ENCODE data around the gene TCF21.
"Not testable (repeated sequence)": the region's sequence is repeated elsewhere in the genome, so short reads cannot be mapped to it uniquely, and the experiment has no call there.

TCF21 gene

DNA sequence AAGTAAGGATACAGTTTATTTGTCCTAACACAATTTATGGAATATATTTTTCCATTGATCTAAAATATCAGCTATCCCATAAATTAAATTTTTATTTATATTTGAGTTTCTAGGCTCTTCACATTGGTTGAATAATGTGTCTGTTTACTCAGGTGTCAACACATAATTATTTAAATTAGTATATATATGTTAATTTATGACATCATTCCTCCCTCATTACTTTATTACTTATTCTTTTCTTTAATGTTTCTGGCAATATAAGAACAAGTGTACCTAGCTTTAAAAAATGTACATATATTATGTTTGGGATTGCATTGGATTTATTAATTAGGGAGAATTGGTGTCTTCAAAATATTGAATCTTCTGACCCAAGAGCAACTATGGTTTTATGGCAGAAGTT, 31.2 kb upstream of the TCF21 start:
- peaks cover 18 to 29% (median 25%) of the 10 kb centered on the region in 5 donors for H3K27me3 ChIP-seq (ENCODE audit: control insufficient read depth in 5 of 5, insufficient read depth in 4 of 5, low read length in 5 of 5)

DNA sequence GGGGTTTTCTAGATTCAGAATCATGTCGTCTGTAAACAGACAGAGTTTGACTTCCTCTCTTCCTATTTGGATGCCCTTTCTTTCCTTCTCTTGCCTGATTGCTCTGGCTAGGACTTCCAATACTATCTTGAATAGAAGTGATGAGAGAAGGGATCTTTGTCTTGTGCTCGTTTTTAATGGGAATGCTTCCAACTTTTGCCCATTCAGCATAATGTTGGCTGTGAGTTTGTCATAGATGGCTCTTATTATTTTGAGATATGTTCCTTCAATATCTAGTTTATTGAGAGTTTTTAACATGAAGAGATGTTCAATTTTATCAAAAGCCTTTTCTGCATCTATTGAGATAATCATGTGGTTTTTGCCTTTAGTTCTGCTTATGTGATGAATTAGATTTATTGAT, 27.6 kb upstream of the TCF21 start:
- peaks cover 8 to 18% (median 15%) of the 10 kb centered on the region in 5 donors for H3K9me3 ChIP-seq (ENCODE audit: control insufficient read depth in 5 of 5, low read length in 5 of 5)
- H3K27me3 ChIP-seq (ENCODE audit: control insufficient read depth in 5 of 5, insufficient read depth in 4 of 5, low read length in 5 of 5); H3K9ac ChIP-seq (ENCODE audit: low read length in 5 of 5); H3K4me1 ChIP-seq (ENCODE audit: control insufficient read depth in 5 of 5, insufficient read depth in 5 of 5, low read length in 5 of 5); H3K4me3 ChIP-seq (ENCODE audit: low read depth in 1 of 5, low read length in 5 of 5); H3K36me3 ChIP-seq (ENCODE audit: control insufficient read depth in 5 of 5, insufficient read depth in 5 of 5, low read length in 5 of 5); H3K27ac ChIP-seq (ENCODE audit: low read depth, low read length): not testable (repeated sequence)

More for the DNA sequence above, 31.2 kb upstream of the TCF21 start:
- H3K36me3 ChIP-seq (ENCODE audit: control insufficient read depth in 5 of 5, insufficient read depth in 5 of 5, low read length in 5 of 5): no peaks in the 10 kb centered on the region
- no peak overlapping the region for H3K9ac ChIP-seq (ENCODE audit: low read length in 5 of 5)
- H3K27ac ChIP-seq (ENCODE audit: low read depth, low read length): no peak overlapping the region
- no peak overlapping the region for H3K4me3 ChIP-seq (ENCODE audit: low read depth in 1 of 5, low read length in 5 of 5)
- peaks cover 0 to 8% (median 6%) of the 10 kb centered on the region in 5 donors for H3K4me1 ChIP-seq (ENCODE audit: control insufficient read depth in 5 of 5, insufficient read depth in 5 of 5, low read length in 5 of 5)
- H3K9me3 ChIP-seq (ENCODE audit: control insufficient read depth in 5 of 5, low read length in 5 of 5): peaks cover under 1 to 7% (median 5%) of the 10 kb centered on the region in 5 donors

DNA sequence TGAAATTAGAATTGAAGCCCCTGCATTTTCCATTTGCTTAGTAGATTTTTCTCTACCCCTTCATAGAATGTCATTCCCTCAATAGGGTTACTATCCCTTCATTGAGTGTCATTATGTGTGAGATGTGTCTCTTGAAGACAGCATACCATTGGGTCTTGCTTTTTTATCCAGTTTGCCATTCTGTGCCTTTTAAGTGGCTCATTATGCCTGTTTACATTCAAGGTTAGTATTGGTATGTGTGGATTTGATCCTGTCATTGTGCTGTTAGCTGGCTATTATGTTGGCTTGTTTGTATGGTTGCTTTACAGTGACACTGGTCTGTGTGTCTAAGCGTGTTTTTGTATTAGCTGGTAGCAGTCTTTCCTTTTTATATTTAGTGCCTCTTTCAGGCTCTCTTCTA, 25.7 kb upstream of the TCF21 start:
- Histone ChIP-seq H3K9me3 (ENCODE audit: control insufficient read depth in 5 of 5, low read length in 5 of 5) (peaks cover 8 to 18% (median 15%) of the 10 kb centered on the region in 5 donors), H3K9ac (ENCODE audit: low read length in 5 of 5) (no peak overlapping the region), H3K4me3 (ENCODE audit: low read depth in 1 of 5, low read length in 5 of 5) (no peak overlapping the region), H3K27ac (ENCODE audit: low read depth, low read length) (no peak overlapping the region), H3K36me3 (ENCODE audit: control insufficient read depth in 5 of 5, insufficient read depth in 5 of 5, low read length in 5 of 5) (no peaks in the 10 kb centered on the region), H3K27me3 (ENCODE audit: control insufficient read depth in 5 of 5, insufficient read depth in 4 of 5, low read length in 5 of 5) (no peaks in the 10 kb centered on the region), H3K4me1 (ENCODE audit: control insufficient read depth in 5 of 5, insufficient read depth in 5 of 5, low read length in 5 of 5) (peaks cover 0 to 8% (median 4%) of the 10 kb centered on the region in 5 donors)

DNA sequence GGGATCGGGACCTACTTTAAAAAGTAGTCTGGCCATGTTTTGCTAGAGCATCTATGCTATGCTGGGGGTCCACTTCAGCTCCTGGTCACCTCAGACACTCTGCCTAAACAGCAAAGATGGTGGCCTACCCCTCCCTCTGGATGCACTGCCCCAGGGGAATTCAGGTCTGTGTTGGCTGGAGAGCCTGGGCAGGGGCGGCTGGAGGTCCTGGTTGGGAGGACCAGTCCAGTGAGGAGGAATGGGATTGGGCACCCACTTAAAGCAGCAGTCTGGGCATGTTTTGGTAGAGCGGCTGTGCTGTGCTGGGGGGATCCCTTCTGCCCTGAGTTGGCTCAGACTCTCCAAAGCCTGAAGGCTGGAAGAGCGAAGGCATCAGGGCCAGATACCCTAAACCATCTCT, 23.2 kb upstream of the TCF21 start:
- no peak overlapping the region for H3K9ac ChIP-seq (ENCODE audit: low read length in 5 of 5)
- H3K4me3 ChIP-seq (ENCODE audit: low read depth in 1 of 5, low read length in 5 of 5): no peak overlapping the region
- peaks cover 0 to 6% (median 2%) of the 10 kb centered on the region in 5 donors for H3K4me1 ChIP-seq (ENCODE audit: control insufficient read depth in 5 of 5, insufficient read depth in 5 of 5, low read length in 5 of 5)
- no peak overlapping the region for H3K27ac ChIP-seq (ENCODE audit: low read depth, low read length)
- H3K36me3 ChIP-seq (ENCODE audit: control insufficient read depth in 5 of 5, insufficient read depth in 5 of 5, low read length in 5 of 5): no peaks in the 10 kb centered on the region
- H3K9me3 ChIP-seq (ENCODE audit: control insufficient read depth in 5 of 5, low read length in 5 of 5): peaks cover 8 to 18% (median 15%) of the 10 kb centered on the region in 5 donors
- no peaks in the 10 kb centered on the region for H3K27me3 ChIP-seq (ENCODE audit: control insufficient read depth in 5 of 5, insufficient read depth in 4 of 5, low read length in 5 of 5)

DNA sequence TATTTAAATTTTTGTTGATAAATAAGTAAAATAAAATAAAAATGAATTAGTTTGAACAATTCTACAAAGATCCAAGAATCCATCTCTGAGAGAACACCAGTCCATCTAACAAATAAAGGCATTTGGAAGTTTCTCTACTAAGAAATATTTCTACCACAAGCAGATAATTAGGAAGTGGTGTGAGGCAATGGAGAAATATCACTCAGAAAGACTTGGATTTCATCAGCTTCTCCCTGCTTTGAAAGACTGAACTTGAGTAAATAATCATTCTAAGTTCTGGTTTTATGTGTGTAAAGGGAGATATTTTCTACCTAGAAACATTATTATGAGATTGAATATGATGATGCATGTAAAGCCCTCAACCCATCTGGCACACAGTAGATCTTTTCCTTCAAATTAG, 17.8 kb upstream of the TCF21 start:
- H3K27ac ChIP-seq (ENCODE audit: low read depth, low read length): no peak overlapping the region
- H3K27me3 ChIP-seq (ENCODE audit: control insufficient read depth in 5 of 5, insufficient read depth in 4 of 5, low read length in 5 of 5): peaks cover 0 to 2% (median 0%) of the 10 kb centered on the region in 5 donors
- H3K4me3 ChIP-seq (ENCODE audit: low read depth in 1 of 5, low read length in 5 of 5): no peak overlapping the region

DNA sequence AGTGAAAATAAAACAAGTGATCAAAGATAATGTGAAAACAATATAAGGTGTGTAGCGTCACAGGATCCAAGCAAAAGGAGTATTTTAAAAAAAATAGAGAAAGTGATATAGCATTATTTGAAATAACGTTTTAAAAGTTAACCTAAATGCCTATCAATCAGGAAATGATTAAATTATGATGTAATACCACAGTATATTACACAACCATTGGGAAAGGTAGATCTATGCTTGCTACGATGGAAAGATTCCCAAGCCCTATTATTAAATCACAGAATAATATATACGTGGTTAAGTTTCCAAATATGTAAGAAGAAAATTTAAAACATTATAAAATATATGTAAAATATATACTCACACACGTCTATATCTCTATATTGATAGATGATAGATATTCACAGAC, 15.4 kb upstream of the TCF21 start:
- Histone ChIP-seq H3K4me1 (ENCODE audit: control insufficient read depth in 5 of 5, insufficient read depth in 5 of 5, low read length in 5 of 5) (no peaks in the 10 kb centered on the region), H3K27ac (ENCODE audit: low read depth, low read length) (no peak overlapping the region), H3K9me3 (ENCODE audit: control insufficient read depth in 5 of 5, low read length in 5 of 5) (no peaks in the 10 kb centered on the region), H3K9ac (ENCODE audit: low read length in 5 of 5) (no peak overlapping the region), H3K36me3 (ENCODE audit: control insufficient read depth in 5 of 5, insufficient read depth in 5 of 5, low read length in 5 of 5) (no peaks in the 10 kb centered on the region), H3K27me3 (ENCODE audit: control insufficient read depth in 5 of 5, insufficient read depth in 4 of 5, low read length in 5 of 5) (peaks cover 0 to 2% (median 0%) of the 10 kb centered on the region in 5 donors), H3K4me3 (ENCODE audit: low read depth in 1 of 5, low read length in 5 of 5) (no peak overlapping the region)

More for the DNA sequence above, 17.8 kb upstream of the TCF21 start:
- H3K4me1 ChIP-seq (ENCODE audit: control insufficient read depth in 5 of 5, insufficient read depth in 5 of 5, low read length in 5 of 5): no peaks in the 10 kb centered on the region
- no peaks in the 10 kb centered on the region for H3K36me3 ChIP-seq (ENCODE audit: control insufficient read depth in 5 of 5, insufficient read depth in 5 of 5, low read length in 5 of 5)
- no peak overlapping the region for H3K9ac ChIP-seq (ENCODE audit: low read length in 5 of 5)
- H3K9me3 ChIP-seq (ENCODE audit: control insufficient read depth in 5 of 5, low read length in 5 of 5): no peaks in the 10 kb centered on the region

DNA sequence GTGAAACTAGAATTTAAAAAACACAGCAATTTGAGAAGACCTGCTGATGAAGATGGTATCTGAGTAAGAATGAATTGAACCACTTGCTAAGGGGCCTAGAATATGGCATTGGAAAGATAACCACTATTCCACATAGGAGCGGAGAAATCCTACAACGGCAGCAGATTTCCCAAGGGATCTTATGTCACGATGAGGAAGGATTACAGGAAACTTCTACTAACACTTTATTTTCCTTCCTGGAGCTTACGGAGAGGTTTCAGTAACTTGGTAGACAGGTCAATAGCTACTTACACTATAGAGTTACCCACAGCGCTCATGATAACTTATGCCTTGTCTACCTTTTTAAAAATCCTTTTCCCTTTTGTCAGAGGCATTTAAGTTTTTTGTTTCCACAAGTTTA, 11.8 kb upstream of the TCF21 start:
- H3K4me3 ChIP-seq (ENCODE audit: low read depth in 1 of 5, low read length in 5 of 5): no peak overlapping the region
- H3K9ac ChIP-seq (ENCODE audit: low read length in 5 of 5): no peak overlapping the region
- no peaks in the 10 kb centered on the region for H3K9me3 ChIP-seq (ENCODE audit: control insufficient read depth in 5 of 5, low read length in 5 of 5)
- H3K27me3 ChIP-seq (ENCODE audit: control insufficient read depth in 5 of 5, insufficient read depth in 4 of 5, low read length in 5 of 5): peaks cover 0 to 5% (median 0%) of the 10 kb centered on the region in 5 donors
- no peaks in the 10 kb centered on the region for H3K4me1 ChIP-seq (ENCODE audit: control insufficient read depth in 5 of 5, insufficient read depth in 5 of 5, low read length in 5 of 5)
- H3K36me3 ChIP-seq (ENCODE audit: control insufficient read depth in 5 of 5, insufficient read depth in 5 of 5, low read length in 5 of 5): no peaks in the 10 kb centered on the region
- no peak overlapping the region for H3K27ac ChIP-seq (ENCODE audit: low read depth, low read length)

DNA sequence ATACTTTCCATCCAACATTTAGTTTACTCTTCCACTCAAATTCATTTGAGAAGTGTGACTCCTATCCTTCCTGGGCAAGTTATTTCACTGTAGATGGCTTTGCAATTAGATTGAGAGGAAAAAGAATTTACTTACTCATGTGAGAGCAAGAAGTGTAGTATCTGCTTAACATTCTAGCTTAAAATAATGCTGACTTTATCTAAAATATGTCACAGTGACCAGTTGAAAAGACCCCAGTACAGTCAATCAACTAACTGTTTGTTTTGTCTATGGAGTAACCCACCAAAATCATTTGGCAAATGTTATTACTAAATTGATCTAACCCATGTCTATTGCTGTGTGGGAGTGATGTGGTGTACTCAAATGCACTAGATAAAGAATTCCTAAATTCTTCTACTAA, 8.9 kb upstream of the TCF21 start:
- Histone ChIP-seq H3K36me3 (ENCODE audit: control insufficient read depth in 5 of 5, insufficient read depth in 5 of 5, low read length in 5 of 5) (no peaks in the 10 kb centered on the region), H3K4me1 (ENCODE audit: control insufficient read depth in 5 of 5, insufficient read depth in 5 of 5, low read length in 5 of 5) (no peaks in the 10 kb centered on the region), H3K9ac (ENCODE audit: low read length in 5 of 5) (no peak overlapping the region), H3K27me3 (ENCODE audit: control insufficient read depth in 5 of 5, insufficient read depth in 4 of 5, low read length in 5 of 5) (peaks cover 0 to 15% (median 0%) of the 10 kb centered on the region in 5 donors), H3K9me3 (ENCODE audit: control insufficient read depth in 5 of 5, low read length in 5 of 5) (no peaks in the 10 kb centered on the region), H3K27ac (ENCODE audit: low read depth, low read length) (no peak overlapping the region), H3K4me3 (ENCODE audit: low read depth in 1 of 5, low read length in 5 of 5) (no peak overlapping the region)

DNA sequence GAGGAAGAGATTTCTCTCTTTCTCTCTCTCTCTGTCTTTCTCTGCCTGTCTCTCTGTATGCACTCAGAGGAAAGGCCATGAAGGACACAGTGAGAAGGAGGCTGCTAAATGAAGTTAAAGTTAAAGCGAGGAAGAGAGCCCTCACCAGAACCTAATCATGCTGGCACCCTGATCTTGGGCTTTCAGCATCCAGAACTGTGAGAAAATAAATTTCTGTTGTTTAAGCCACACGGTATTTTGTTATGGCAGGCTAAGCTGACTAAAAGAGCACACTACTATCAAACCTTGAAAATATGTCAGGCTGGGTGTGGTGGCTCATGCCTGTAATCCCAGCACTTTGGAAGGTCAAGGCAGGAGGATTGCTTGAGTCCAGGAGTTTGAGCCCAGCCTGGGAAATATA, 8.0 kb upstream of the TCF21 start:
- Histone ChIP-seq H3K4me1 (ENCODE audit: control insufficient read depth in 5 of 5, insufficient read depth in 5 of 5, low read length in 5 of 5) (no peaks in the 10 kb centered on the region), H3K9ac (ENCODE audit: low read length in 5 of 5) (no peak overlapping the region), H3K27ac (ENCODE audit: low read depth, low read length) (no peak overlapping the region), H3K9me3 (ENCODE audit: control insufficient read depth in 5 of 5, low read length in 5 of 5) (no peaks in the 10 kb centered on the region), H3K4me3 (ENCODE audit: low read depth in 1 of 5, low read length in 5 of 5) (no peak overlapping the region), H3K36me3 (ENCODE audit: control insufficient read depth in 5 of 5, insufficient read depth in 5 of 5, low read length in 5 of 5) (no peaks in the 10 kb centered on the region), H3K27me3 (ENCODE audit: control insufficient read depth in 5 of 5, insufficient read depth in 4 of 5, low read length in 5 of 5) (peaks cover 0 to 12% (median 0%) of the 10 kb centered on the region in 5 donors)

DNA sequence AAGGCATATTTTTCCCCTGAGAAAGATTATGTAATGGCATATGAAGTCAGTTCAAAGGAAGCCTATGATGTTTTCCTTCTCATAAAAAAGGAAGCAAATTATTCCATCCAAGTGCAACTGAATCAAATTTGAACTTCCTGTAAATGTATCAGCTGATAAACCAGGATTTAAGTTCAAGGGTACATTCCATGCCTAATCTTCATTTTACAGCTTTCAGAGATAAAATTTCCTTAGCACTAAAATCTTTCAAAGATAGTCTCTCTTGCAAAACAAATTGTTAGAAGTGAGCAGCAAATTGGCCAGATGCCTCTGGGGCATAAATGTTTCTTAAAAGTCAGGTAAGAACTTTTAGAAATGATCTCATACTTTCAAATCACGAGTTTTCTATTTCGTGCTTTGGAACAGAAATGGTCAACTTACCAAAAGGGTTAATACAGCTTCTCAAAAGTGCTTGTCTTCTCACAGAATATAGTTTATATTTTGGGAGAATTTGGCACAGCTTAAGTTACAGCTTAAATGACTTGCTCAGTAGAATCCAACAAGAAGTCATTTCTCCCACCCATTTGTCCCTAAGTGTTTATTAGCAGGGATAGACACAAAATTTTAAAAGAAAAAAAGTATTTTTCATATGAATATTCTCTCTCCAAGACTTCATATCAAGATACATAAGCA, 2.7 kb upstream of the TCF21 start:
- Histone ChIP-seq H3K4me1 (ENCODE audit: control insufficient read depth in 5 of 5, insufficient read depth in 5 of 5, low read length in 5 of 5) (peaks cover 0 to 15% (median 12%) of the 10 kb centered on the region in 5 donors), H3K36me3 (ENCODE audit: control insufficient read depth in 5 of 5, insufficient read depth in 5 of 5, low read length in 5 of 5) (no peaks in the 10 kb centered on the region), H3K9ac (ENCODE audit: low read length in 5 of 5) (no peak overlapping the region), H3K27me3 (ENCODE audit: control insufficient read depth in 5 of 5, insufficient read depth in 4 of 5, low read length in 5 of 5) (peaks cover 19 to 38% (median 28%) of the 10 kb centered on the region in 5 donors), H3K27ac (ENCODE audit: low read depth, low read length) (no peak overlapping the region), H3K9me3 (ENCODE audit: control insufficient read depth in 5 of 5, low read length in 5 of 5) (no peaks in the 10 kb centered on the region), H3K4me3 (ENCODE audit: low read depth in 1 of 5, low read length in 5 of 5) (no peak overlapping the region)
